A673 (cell line): ENCODE data around the gene FBLIM1.

Experiments used
- EZH2 ChIP-seq: fragments of 200-600 bp; sonication (generic); IDR thresholded peaks from 2 replicates; pipeline ENCODE4 v1.6.1; 2017; ENCODE audit warnings: borderline replicate concordance, low read depth, mild to moderate bottlenecking, mixed read lengths, antibody characterized with exemption, low read length; ENCODE audit not compliant: poor library complexity, severe bottlenecking
- TF ChIP-seq, protein P1 (sequence below): fragments of 300-800, 200-600 bp; sonication (generic); conservative IDR thresholded peaks from 2 replicates; pipeline ENCODE4 v1.5.1; 2017; ENCODE audit warnings: low read depth, mild to moderate bottlenecking, antibody characterized with exemption, low read length, moderate library complexity, mixed read lengths

DNA sequence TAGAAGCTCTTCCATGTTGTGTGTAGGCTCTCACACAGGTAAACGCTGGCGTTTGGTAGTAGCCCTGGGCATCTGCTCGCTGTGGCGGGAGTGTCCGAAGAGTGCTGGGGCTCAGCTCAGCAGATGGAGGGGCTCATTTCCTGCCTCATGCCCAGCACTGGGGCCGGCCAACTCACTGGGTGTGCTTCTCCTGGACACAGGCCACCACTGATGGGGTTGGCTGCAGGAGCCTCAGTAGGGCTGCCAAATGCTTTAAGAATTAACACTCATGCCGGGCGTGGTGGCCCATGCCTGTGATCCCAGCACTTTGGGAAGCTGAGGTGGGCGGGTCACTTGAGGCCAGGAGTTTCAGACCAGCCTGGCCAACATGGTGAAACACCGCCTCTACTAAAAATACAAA is 28.0 kb downstream of the FBLIM1 start:
- TF ChIP-seq, protein P1, sequence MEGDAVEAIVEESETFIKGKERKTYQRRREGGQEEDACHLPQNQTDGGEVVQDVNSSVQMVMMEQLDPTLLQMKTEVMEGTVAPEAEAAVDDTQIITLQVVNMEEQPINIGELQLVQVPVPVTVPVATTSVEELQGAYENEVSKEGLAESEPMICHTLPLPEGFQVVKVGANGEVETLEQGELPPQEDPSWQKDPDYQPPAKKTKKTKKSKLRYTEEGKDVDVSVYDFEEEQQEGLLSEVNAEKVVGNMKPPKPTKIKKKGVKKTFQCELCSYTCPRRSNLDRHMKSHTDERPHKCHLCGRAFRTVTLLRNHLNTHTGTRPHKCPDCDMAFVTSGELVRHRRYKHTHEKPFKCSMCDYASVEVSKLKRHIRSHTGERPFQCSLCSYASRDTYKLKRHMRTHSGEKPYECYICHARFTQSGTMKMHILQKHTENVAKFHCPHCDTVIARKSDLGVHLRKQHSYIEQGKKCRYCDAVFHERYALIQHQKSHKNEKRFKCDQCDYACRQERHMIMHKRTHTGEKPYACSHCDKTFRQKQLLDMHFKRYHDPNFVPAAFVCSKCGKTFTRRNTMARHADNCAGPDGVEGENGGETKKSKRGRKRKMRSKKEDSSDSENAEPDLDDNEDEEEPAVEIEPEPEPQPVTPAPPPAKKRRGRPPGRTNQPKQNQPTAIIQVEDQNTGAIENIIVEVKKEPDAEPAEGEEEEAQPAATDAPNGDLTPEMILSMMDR, result no peak
- no peak for TF ChIP-seq EZH2
